Measurements from ENCODE around the gene NID1. TPM values are rescaled to one million over a fixed set of nuclear protein-coding genes. Genes with fewer than 3 reads are reported as not detected.

Gene NID1
- total RNA-seq, 1 experiment from 2014 or later, result 48.5 TPM

DNA sequence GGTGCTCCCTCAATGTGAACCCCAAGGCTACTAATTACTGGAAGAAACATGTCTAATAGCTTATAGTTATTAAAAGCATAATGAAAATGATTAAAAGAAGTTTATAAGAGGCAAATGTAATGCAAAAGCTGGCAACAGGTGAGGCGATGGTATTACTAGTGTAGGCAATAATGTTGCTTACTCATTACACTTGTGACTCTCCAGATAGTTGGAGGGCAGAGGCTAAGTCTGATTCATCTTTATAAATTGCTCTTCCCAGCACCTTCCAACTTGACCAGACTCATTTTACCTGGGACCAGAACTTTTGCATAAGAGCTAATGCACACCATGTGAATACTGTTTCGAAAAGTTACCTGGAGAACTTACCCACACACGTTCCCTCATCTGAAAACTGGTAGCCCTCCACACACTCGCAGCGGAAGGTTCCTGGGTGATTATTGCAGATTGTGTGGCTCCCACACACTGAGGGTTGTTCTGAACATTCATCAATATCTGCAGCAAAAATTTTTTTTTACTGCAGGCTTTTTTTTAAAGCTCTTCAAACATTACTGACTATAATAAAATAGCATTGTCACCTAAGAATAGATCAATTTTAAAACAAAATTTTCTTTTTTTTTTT lies 48.0 kb downstream of the NID1 start:
- ChIA-PET CTCF (no interaction called here), POLR2A (no interaction called here)
- Histone ChIP-seq H3K4me3 (ENCODE audit: low read depth, low read length) (no peak overlapping the region), H3K9me3 (no peaks in the 10 kb centered on the region), H3K4me1 (peaks cover 6% of the 10 kb centered on the region; the same call in 1 of the 2 replicates), H3K27me3 (replicated peaks; ENCODE audit: control insufficient read depth, insufficient read depth, low read length) (no peaks in the 10 kb centered on the region), H3K36me3 (ENCODE audit: control insufficient read depth, insufficient read depth, low read length) (no peaks in the 10 kb centered on the region)
- Mint-ChIP-seq H3K27ac (ENCODE audit: unreplicated experiment) (no peak overlapping the region), H3K27me3 (ENCODE audit: insufficient read depth, unreplicated experiment) (no peaks in the 10 kb centered on the region), H3K4me3 (ENCODE audit: unreplicated experiment) (no peak overlapping the region), H3K4me1 (ENCODE audit: low read depth, unreplicated experiment) (peaks cover 13% of the 10 kb centered on the region), H3K9me3 (ENCODE audit: unreplicated experiment) (no peaks in the 10 kb centered on the region), H3K36me3 (ENCODE audit: insufficient read depth, unreplicated experiment) (peaks cover 5% of the 10 kb centered on the region)
- TF ChIP-seq, protein P1, sequence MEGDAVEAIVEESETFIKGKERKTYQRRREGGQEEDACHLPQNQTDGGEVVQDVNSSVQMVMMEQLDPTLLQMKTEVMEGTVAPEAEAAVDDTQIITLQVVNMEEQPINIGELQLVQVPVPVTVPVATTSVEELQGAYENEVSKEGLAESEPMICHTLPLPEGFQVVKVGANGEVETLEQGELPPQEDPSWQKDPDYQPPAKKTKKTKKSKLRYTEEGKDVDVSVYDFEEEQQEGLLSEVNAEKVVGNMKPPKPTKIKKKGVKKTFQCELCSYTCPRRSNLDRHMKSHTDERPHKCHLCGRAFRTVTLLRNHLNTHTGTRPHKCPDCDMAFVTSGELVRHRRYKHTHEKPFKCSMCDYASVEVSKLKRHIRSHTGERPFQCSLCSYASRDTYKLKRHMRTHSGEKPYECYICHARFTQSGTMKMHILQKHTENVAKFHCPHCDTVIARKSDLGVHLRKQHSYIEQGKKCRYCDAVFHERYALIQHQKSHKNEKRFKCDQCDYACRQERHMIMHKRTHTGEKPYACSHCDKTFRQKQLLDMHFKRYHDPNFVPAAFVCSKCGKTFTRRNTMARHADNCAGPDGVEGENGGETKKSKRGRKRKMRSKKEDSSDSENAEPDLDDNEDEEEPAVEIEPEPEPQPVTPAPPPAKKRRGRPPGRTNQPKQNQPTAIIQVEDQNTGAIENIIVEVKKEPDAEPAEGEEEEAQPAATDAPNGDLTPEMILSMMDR (IDR thresholded peaks at IDR 0.05; ENCODE audit: insufficient read depth in 1 of 2, low read depth in 1 of 2, low read length in 1 of 2, severe bottlenecking in 1 of 2, unreplicated experiment in 1 of 2), result no peak
- no TSS peak for BruUV-seq (replicated peaks)
- no peak for DNase-seq
- intact Hi-C loops (cut with micrococcal nuclease; ENCODE audit: unreplicated experiment), result no loop called here

DNA sequence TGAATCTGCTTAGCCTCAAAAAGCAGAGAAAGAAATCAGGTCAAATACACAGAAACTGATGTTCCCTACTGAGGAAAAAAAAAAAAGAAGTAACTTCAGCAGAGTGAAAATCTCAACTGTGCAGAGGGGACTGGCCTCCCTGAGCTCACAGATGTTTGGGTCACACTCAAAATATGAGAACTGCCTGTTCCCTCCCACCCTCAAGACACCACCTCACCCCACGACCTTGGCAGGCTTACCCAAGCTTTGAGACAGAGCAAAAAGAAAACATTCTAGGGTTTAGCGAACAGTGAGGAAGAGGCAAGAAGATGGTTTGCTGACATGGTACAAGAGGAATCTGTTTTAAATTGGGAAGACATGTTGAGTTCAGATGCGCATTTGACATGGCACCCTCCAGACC lies 48.8 kb downstream of the NID1 start:
- H3K4me1 Mint-ChIP-seq (ENCODE audit: low read depth, unreplicated experiment), result peaks cover 13% of the 10 kb centered on the region
- no peak for DNase-seq
- TF ChIP-seq, protein P1 (IDR thresholded peaks at IDR 0.05; ENCODE audit: insufficient read depth in 1 of 2, low read depth in 1 of 2, low read length in 1 of 2, severe bottlenecking in 1 of 2, unreplicated experiment in 1 of 2), result no peak
- H3K27me3 ChIP-seq (replicated peaks; ENCODE audit: control insufficient read depth, insufficient read depth, low read length), result no peaks in the 10 kb centered on the region
- intact Hi-C loops (cut with micrococcal nuclease; ENCODE audit: unreplicated experiment), result no loop called here
- H3K4me1 ChIP-seq, result peaks cover 6% of the 10 kb centered on the region; the same call in 1 of the 2 replicates
- no peak overlapping the region for H3K4me3 Mint-ChIP-seq (ENCODE audit: unreplicated experiment)
- H3K27me3 Mint-ChIP-seq (ENCODE audit: insufficient read depth, unreplicated experiment), result no peaks in the 10 kb centered on the region
- no peak overlapping the region for H3K27ac Mint-ChIP-seq (ENCODE audit: unreplicated experiment)
- no peaks in the 10 kb centered on the region for H3K9me3 ChIP-seq
- peaks cover 5% of the 10 kb centered on the region for H3K36me3 Mint-ChIP-seq (ENCODE audit: insufficient read depth, unreplicated experiment)
- ChIA-PET POLR2A (interaction anchor here (0.6 kb wide), 1 partner anchor 76 kb away, joined by 3 read pairs; no protein-coding TSS in a partner anchor), CTCF (no interaction called here)
- no peaks in the 10 kb centered on the region for H3K36me3 ChIP-seq (ENCODE audit: control insufficient read depth, insufficient read depth, low read length)
- H3K9me3 Mint-ChIP-seq (ENCODE audit: unreplicated experiment), result no peaks in the 10 kb centered on the region
- BruUV-seq (replicated peaks), result no TSS peak
- H3K4me3 ChIP-seq (ENCODE audit: low read depth, low read length), result no peak overlapping the region

GRCh38 chr1:236015539-236015938 lies 49.4 kb downstream of the NID1 start:
- Mint-ChIP-seq H3K27me3 (ENCODE audit: insufficient read depth, unreplicated experiment) (no peaks in the 10 kb centered on the region), H3K9me3 (ENCODE audit: unreplicated experiment) (no peaks in the 10 kb centered on the region), H3K36me3 (ENCODE audit: insufficient read depth, unreplicated experiment) (peaks cover 6% of the 10 kb centered on the region), H3K4me1 (ENCODE audit: low read depth, unreplicated experiment) (peaks cover 13% of the 10 kb centered on the region), H3K27ac (ENCODE audit: unreplicated experiment) (no peak overlapping the region), H3K4me3 (ENCODE audit: unreplicated experiment) (no peak overlapping the region)
- no TSS peak for BruUV-seq (replicated peaks)
- Histone ChIP-seq H3K27me3 (replicated peaks; ENCODE audit: control insufficient read depth, insufficient read depth, low read length) (no peaks in the 10 kb centered on the region), H3K4me1 (peaks cover 6% of the 10 kb centered on the region; the same call in 1 of the 2 replicates), H3K4me3 (ENCODE audit: low read depth, low read length) (no peak overlapping the region), H3K36me3 (ENCODE audit: control insufficient read depth, insufficient read depth, low read length) (no peaks in the 10 kb centered on the region), H3K9me3 (no peaks in the 10 kb centered on the region)
- DNase-seq, result no peak
- TF ChIP-seq, protein P1 (IDR thresholded peaks at IDR 0.05; ENCODE audit: insufficient read depth in 1 of 2, low read depth in 1 of 2, low read length in 1 of 2, severe bottlenecking in 1 of 2, unreplicated experiment in 1 of 2), result no peak
- ChIA-PET POLR2A (interaction anchor here (0.6 kb wide), 1 partner anchor 76 kb away, joined by 3 read pairs; no protein-coding TSS in a partner anchor), CTCF (no interaction called here)
- intact Hi-C loops (cut with micrococcal nuclease; ENCODE audit: unreplicated experiment), result no loop called here

Measured in Caco-2 (cell line).